ENCODE measurements around the gene PLA2G4E. TPM values are rescaled to one million over a fixed set of nuclear protein-coding genes. Genes with fewer than 3 reads are reported as not detected.

Gene PLA2G4E
- total RNA-seq, 2 experiments from 2014 or later = not detected

GRCh38 chr15:41950127-41950483 is 70.7 kb downstream of the PLA2G4E start:
- no peaks in the 10 kb centered on the region for H3K9me3 Mint-ChIP-seq

GRCh38 chr15:41949401-41950126 is 71.3 kb downstream of the PLA2G4E start:
- H3K27me3 ChIP-seq (ENCODE audit: control insufficient read depth in 1 of 2, insufficient read depth in 2 of 2, low read length in 2 of 2) = no peaks in the 10 kb centered on the region
- intact Hi-C loops (cut with DNase I, micrococcal nuclease) = no loop called here
- ATAC-seq (ENCODE audit: poor library complexity) = no peak
- H3K36me3 ChIP-seq (ENCODE audit: insufficient read depth, low read length) = peaks cover 25% of the 10 kb centered on the region
- Mint-ChIP-seq H3K36me3 (ENCODE audit: low read depth) (peaks cover 46% of the 10 kb centered on the region), H3K4me3 (no peak overlapping the region), H3K27me3 (no peaks in the 10 kb centered on the region), H3K4me1 (ENCODE audit: low read depth) (no peaks in the 10 kb centered on the region), H3K27ac (no peak overlapping the region), H3K9me3 (no peaks in the 10 kb centered on the region)
- ChIA-PET CTCF (interaction anchor here (1.0 kb wide), 1 partner anchor 40 kb away, joined by 4 read pairs; no protein-coding TSS in a partner anchor), POLR2A (no interaction called here)
- TF ChIP-seq CTCF (IDR thresholded peaks at IDR 0.05) = no peak
- DNase-seq = no peak
- H3K9me3 ChIP-seq (ENCODE audit: control insufficient read depth in 1 of 2, insufficient read depth in 1 of 2, low read length in 2 of 2) = no peaks in the 10 kb centered on the region
- H3K4me3 ChIP-seq (ENCODE audit: low read length) = no peak overlapping the region
- no peak overlapping the region for H3K27ac ChIP-seq (ENCODE audit: low read depth in 1 of 2, low read length in 2 of 2)
- H3K4me1 ChIP-seq (ENCODE audit: insufficient read depth, low read length) = no peaks in the 10 kb centered on the region

More at GRCh38 chr15:41950127-41950483, 70.7 kb downstream of the PLA2G4E start:
- Mint-ChIP-seq H3K27me3 (no peaks in the 10 kb centered on the region), H3K4me1 (ENCODE audit: low read depth) (no peaks in the 10 kb centered on the region), H3K36me3 (ENCODE audit: low read depth) (peaks cover 49% of the 10 kb centered on the region), H3K27ac (no peak overlapping the region), H3K4me3 (no peak overlapping the region)
- H3K9me3 ChIP-seq (ENCODE audit: control insufficient read depth in 1 of 2, insufficient read depth in 1 of 2, low read length in 2 of 2) = no peaks in the 10 kb centered on the region
- H3K27me3 ChIP-seq (ENCODE audit: control insufficient read depth in 1 of 2, insufficient read depth in 2 of 2, low read length in 2 of 2) = no peaks in the 10 kb centered on the region
- no peak overlapping the region for H3K4me3 ChIP-seq (ENCODE audit: low read length)
- POLR2A ChIA-PET = interaction anchor here (1.4 kb wide), 1 partner anchor 22 kb away, joined by 6 read pairs; the partner anchor contains the start of gene EHD4
- ATAC-seq (ENCODE audit: poor library complexity) (no peak), DNase-seq (no peak)
- H3K4me1 ChIP-seq (ENCODE audit: insufficient read depth, low read length) = no peaks in the 10 kb centered on the region
- peaks cover 21% of the 10 kb centered on the region for H3K36me3 ChIP-seq (ENCODE audit: insufficient read depth, low read length)
- no peak overlapping the region for H3K27ac ChIP-seq (ENCODE audit: low read depth in 1 of 2, low read length in 2 of 2)
- CTCF ChIA-PET = no interaction called here
- TF ChIP-seq CTCF (IDR thresholded peaks at IDR 0.05) = no peak
- intact Hi-C loops (cut with DNase I, micrococcal nuclease) = no loop called here

GRCh38 chr15:41948490-41948889 is 72.4 kb downstream of the PLA2G4E start:
- ChIA-PET CTCF (no interaction called here), POLR2A (no interaction called here)
- ATAC-seq (ENCODE audit: poor library complexity) (no peak), DNase-seq (no peak)
- peaks cover 36% of the 10 kb centered on the region for H3K36me3 Mint-ChIP-seq (ENCODE audit: low read depth)
- no peak overlapping the region for H3K27ac ChIP-seq (ENCODE audit: low read depth in 1 of 2, low read length in 2 of 2)
- H3K36me3 ChIP-seq (ENCODE audit: insufficient read depth, low read length) = peaks cover 24% of the 10 kb centered on the region
- no peaks in the 10 kb centered on the region for H3K27me3 Mint-ChIP-seq
- peaks cover 5% of the 10 kb centered on the region for H3K4me1 ChIP-seq (ENCODE audit: insufficient read depth, low read length)
- no peak overlapping the region for H3K4me3 ChIP-seq (ENCODE audit: low read length)
- no peak overlapping the region for H3K4me3 Mint-ChIP-seq
- no peaks in the 10 kb centered on the region for H3K4me1 Mint-ChIP-seq (ENCODE audit: low read depth)
- no peak overlapping the region for H3K27ac Mint-ChIP-seq
- H3K27me3 ChIP-seq (ENCODE audit: control insufficient read depth in 1 of 2, insufficient read depth in 2 of 2, low read length in 2 of 2) = no peaks in the 10 kb centered on the region
- intact Hi-C loops (cut with DNase I, micrococcal nuclease) = no loop called here
- TF ChIP-seq CTCF (IDR thresholded peaks at IDR 0.05) = no peak
- no peaks in the 10 kb centered on the region for H3K9me3 Mint-ChIP-seq
- no peaks in the 10 kb centered on the region for H3K9me3 ChIP-seq (ENCODE audit: control insufficient read depth in 1 of 2, insufficient read depth in 1 of 2, low read length in 2 of 2)

Measured in CD4-positive, alpha-beta T cell (primary cell).